ENCODE measurements around the gene TSEN15.

Gene TSEN15

DNA sequence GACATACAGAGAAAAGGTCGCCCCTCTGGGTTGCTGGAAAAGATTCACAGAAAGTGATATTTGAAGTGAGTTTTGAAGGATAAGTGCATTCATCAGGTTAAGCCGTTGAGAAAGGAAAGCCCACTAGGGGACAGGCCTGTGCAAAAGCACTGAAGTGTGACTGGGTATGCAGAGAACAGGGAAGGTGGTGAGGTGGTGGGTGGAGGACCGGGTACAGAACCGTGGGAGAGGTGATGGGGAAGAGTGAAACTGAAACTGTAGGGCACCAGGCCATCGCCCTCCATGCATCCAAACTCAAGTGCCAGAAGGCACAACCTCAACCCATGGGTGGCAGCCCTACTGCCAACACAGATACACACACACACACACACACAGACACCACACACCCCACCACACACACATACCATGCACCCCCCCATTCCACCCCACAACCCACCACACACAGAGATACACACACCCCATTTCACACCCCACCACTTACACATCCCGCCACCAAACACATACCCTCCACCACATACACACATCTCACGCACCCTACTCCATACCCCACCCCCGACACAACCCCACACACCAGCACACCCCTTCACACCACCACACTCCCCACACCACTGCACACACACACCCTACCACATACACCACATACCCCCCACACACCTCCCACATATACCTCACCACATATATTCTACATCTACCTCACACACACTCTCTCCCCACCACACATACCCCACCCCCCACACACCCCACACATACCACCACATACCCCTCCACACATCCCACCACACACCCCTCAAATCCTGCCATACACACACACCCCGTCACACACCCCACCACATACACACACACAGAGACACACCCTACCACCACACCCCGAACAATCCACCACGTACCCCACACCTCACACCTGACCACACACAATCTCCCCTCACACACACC, 59.0 kb downstream of the TSEN15 start:
- no peak for DNase-seq

DNA sequence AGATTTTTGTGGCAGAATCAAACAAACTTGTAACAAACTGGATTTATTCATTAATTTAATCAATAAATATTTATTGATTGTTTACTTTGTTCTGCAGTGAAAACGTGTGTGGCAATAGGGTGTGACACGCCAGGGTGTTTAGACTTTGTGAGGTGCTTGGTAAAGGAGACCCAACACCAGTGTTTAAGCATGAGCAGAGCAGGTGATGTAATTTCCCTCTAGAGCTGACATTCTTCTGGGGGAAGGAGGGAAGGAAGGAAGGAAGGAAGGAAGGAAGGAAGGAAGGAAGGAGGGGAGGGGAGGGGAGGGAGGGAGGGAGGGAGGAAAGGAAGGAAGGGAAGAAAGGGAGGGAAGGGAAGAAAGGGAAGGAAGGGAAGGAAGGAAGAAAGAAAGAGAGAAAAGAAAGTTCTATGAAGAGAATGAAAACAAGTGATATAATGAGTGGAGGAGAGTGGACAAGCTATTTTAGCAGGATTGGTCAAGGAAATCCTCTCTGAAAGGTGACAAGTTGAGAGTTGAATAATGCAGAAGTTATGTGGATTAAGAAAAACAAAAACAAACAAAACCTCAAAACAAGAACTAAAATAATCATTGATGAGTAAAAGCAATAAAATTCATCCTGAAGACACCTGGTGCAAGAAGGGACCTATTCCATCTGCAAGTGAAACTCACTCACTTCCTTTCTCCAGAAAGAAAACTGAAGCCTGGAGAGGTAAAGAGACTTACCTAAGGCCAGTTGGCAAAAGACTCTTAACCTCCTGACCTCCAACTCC, 60.8 kb downstream of the TSEN15 start:
- DNase-seq = no peak

DNA sequence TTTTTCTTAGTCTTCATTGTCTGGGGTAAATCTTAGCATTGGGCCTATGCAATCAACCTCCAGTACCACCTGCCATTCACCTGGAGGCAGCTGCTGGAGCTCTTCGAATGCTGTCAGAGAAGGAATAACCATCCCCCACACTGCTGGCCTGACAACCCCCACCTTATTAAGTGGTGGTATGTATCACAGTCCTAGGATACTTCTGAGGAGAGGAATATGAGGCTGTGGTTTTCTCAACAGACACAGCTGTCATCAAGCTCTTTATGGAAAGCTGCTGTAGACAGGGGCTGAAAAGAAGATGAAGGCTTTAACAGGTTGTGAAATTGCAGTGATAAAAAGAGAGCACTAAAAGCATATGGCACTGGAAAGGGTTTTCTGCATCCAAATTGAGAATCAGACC, 61.7 kb downstream of the TSEN15 start:
- no peak for DNase-seq

DNA sequence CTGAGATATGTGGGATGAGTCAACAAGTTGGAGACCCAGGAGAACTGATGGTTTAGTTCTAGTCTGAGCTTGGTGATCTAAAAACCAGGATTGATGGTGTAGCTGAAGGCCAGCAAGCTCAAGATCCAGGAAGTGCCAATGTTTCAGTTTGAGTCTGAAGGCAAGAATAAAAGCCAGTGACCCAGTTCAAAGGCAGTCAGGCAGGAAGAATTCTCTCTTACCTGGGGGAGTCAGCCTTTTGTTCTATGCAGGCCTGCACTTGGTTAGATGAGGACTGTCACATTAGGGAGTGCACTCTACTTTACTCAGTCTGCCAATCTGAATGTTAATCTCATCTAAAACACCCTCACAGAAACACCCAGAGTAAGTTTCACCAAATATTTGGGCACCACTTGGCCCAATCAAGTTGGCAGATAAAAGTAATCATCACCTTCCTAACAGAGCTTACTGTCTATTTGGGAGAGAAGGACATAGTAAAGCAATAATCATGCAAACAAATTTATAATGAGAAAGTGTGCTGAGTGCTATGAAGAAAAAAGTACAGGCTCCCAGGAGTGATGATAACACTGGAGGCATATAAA, 63.4 kb downstream of the TSEN15 start:
- DNase-seq = no peak

DNA sequence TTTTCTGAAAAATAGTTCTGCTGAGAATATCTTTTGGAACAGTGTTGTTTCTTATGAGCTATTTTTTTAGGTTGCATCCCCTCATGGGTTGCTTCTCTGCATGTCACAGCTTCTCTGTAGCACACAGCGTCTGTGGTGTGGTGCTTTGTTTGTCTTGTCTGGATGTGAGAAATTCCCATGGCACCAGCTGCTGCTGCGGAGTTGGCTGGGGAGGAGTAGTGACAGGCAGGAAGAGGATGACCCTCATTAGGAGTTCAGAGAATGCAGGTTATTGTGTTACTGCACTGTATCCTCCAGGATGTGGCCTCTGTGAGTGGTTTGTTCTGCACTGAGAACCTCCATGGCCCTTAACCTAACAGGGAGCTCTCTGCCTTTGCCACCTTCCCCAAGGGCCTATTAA, 64.8 kb downstream of the TSEN15 start:
- DNase-seq = no peak

DNA sequence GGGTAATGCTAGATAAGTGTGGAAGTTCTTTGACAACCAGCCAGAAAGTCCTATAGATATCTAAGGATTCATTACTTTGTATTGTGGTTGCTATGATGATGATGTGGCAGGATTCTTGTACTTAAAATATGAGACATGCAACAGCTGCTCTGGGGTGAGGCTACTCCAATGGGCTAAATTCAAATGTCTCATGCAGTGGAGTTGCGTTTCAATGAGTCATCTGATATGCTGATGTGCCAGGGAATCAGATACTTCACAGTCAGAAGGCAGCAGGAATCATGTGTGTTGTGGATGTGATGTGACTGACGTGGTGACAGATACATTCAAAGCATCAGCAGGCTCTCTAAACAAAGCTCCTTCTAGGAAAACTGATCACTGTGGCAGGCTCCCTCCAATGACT, 66.5 kb downstream of the TSEN15 start:
- no peak for DNase-seq
